ENCODE measurements around the gene SCNN1G. TPM values are rescaled to one million over a fixed set of nuclear protein-coding genes. Genes with fewer than 3 reads are reported as not detected.

Gene SCNN1G
- total RNA-seq, 4 donors from 2014 or later = 5.8 to 39.3 (median 15.2) TPM

DNA sequence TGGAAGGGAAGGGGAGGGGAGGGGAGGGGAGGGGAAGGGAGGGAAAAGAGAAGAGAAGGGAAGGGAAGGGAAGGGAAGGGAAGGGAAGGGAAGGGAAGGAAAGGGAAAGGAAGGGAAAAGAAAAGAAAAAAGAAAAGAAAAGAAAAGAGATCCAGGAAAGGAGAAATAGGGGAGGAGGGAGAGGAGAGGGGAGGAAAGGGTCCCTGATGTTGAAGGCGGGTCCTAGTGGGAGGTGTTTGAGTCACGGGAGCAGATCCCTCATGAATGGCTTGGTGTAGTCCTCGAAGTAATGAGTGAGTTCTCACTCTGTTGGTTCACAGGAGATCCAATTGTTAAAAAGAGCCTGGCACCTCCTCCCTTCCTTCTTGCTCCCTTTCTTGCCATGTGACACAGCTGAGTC is 26.4 kb upstream of the SCNN1G start:
- TF ChIP-seq, protein P1, sequence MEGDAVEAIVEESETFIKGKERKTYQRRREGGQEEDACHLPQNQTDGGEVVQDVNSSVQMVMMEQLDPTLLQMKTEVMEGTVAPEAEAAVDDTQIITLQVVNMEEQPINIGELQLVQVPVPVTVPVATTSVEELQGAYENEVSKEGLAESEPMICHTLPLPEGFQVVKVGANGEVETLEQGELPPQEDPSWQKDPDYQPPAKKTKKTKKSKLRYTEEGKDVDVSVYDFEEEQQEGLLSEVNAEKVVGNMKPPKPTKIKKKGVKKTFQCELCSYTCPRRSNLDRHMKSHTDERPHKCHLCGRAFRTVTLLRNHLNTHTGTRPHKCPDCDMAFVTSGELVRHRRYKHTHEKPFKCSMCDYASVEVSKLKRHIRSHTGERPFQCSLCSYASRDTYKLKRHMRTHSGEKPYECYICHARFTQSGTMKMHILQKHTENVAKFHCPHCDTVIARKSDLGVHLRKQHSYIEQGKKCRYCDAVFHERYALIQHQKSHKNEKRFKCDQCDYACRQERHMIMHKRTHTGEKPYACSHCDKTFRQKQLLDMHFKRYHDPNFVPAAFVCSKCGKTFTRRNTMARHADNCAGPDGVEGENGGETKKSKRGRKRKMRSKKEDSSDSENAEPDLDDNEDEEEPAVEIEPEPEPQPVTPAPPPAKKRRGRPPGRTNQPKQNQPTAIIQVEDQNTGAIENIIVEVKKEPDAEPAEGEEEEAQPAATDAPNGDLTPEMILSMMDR (IDR thresholded peaks at IDR 0.05) = no peak
- no peak for TF ChIP-seq POLR2A (IDR thresholded peaks at IDR 0.05)
- DNase-seq (ENCODE audit: low spot score in 2 of 2) = no peak
- 58 to 81% methylated on average over 3 of the region's 3 CpGs for WGBS, 2 donors
- intact Hi-C loops (cut with DNase I; ENCODE audit: low total_unique reads) = no loop called here
- no peak overlapping the region for H3K4me3 ChIP-seq (ENCODE audit: low read depth, poor library complexity, severe bottlenecking)

DNA sequence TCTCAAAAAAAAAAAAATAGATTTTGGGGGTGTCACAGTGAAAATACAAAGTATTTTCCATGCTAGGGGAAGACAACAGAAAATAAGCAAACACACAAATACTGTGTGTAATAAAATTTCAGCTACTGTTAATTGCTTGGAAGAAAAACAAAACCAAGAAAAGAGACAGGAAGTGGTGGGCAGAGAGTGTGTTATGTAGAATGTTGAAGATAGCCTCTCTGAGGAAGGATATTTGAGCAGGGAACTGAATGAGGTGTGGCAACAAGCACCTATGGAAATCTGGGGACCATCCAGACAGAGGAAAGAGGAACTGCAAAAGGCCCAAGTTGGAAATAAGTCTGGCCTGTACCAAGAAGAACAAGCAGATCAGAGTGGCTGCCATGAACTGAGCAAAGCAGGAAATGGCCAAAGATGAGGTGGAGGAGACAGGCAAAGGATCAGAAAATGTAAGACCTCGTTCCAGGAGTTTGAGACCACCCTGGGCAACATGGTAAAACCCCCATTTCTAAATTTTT is 25.5 kb upstream of the SCNN1G start:
- H3K4me3 ChIP-seq (ENCODE audit: low read depth, poor library complexity, severe bottlenecking) = no peak overlapping the region
- no peak for DNase-seq (ENCODE audit: low spot score in 2 of 2)
- intact Hi-C loops (cut with DNase I; ENCODE audit: low total_unique reads) = no loop called here
- WGBS, 2 donors = 70 to 74% methylated on average over 1 of the region's 1 CpG
- TF ChIP-seq POLR2A (IDR thresholded peaks at IDR 0.05) = no peak
- TF ChIP-seq, protein P1 (IDR thresholded peaks at IDR 0.05) = no peak

DNA sequence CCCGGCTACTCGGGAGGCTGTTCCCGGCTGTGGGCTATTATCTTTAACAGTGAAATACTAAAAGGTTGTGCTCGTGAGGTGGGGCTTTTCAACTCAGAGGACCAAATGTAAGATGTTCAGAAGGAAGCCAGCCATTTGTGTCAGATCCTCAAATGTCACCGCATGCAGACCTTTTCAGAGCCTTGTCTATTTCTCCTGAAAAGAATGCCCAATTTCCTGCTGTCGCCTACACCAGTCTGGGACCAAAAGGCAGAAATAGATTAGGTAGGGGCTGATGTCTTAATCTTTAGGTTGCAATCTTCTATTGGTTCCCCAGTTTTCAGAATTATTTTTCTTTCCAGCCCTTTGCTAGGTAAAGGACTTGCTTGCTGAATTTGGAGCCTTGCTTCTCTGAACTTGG is 24.4 kb upstream of the SCNN1G start:
- intact Hi-C loops (cut with DNase I; ENCODE audit: low total_unique reads) = no loop called here
- no peak overlapping the region for H3K4me3 ChIP-seq (ENCODE audit: low read depth, poor library complexity, severe bottlenecking)
- DNase-seq (ENCODE audit: low spot score in 2 of 2) = no peak
- 95 to 96% methylated on average over 6 of the region's 6 CpGs for WGBS, 2 donors
- TF ChIP-seq, protein P1 (IDR thresholded peaks at IDR 0.05) = no peak
- no peak for TF ChIP-seq POLR2A (IDR thresholded peaks at IDR 0.05)

DNA sequence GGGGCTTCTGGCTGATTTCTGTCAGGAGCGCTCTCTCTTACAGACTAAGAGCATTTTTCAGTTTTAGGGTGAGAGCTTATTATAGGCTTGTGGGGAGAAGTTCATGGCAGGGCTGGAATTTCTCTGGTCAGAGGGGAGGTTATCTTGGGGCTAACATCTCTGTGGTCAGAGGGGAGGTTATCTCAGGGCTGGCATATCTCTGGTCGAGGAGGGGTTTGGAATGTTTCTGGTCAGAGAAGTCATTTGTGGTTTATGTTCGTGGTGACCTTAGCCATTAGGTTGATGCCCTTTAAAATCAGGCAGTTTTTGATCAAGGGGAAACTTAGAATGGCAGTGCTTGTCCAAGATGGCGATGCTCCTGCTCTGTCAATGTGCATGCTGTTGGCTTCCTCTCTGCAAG is 22.5 kb upstream of the SCNN1G start:
- H3K4me3 ChIP-seq (ENCODE audit: low read depth, poor library complexity, severe bottlenecking) = no peak overlapping the region
- no peak for DNase-seq (ENCODE audit: low spot score in 2 of 2)
- 78% methylated on average over 4 of the region's 4 CpGs for WGBS, 2 donors
- intact Hi-C loops (cut with DNase I; ENCODE audit: low total_unique reads) = no loop called here
- TF ChIP-seq, protein P1 (IDR thresholded peaks at IDR 0.05) = no peak
- TF ChIP-seq POLR2A (IDR thresholded peaks at IDR 0.05) = no peak

DNA sequence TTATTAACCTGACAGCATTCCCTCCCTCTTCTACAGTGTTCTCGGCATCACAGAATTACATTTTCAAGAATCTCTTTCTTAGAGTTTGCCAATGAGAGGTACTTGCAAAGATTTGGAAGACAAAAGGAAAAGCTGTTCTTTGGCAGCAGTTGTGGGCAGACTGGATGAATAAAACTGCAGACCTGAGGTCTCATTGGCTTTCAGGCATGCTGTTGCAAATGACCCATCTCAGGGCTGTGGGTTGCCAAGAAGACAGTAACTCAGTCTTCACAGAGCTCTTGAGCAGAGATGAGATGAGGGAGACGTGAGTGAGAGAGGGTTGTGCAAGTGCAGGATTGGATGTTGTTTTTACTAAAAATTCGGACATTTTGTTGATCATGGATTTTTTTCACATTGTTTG is 22.0 kb upstream of the SCNN1G start:
- H3K4me3 ChIP-seq (ENCODE audit: low read depth, poor library complexity, severe bottlenecking) = no peak overlapping the region
- WGBS, 2 donors = 41 to 60% methylated on average over 3 of the region's 3 CpGs
- no peak for DNase-seq (ENCODE audit: low spot score in 2 of 2)
- intact Hi-C loops (cut with DNase I; ENCODE audit: low total_unique reads) = no loop called here
- TF ChIP-seq, protein P1 (IDR thresholded peaks at IDR 0.05) = no peak
- TF ChIP-seq POLR2A (IDR thresholded peaks at IDR 0.05) = no peak

DNA sequence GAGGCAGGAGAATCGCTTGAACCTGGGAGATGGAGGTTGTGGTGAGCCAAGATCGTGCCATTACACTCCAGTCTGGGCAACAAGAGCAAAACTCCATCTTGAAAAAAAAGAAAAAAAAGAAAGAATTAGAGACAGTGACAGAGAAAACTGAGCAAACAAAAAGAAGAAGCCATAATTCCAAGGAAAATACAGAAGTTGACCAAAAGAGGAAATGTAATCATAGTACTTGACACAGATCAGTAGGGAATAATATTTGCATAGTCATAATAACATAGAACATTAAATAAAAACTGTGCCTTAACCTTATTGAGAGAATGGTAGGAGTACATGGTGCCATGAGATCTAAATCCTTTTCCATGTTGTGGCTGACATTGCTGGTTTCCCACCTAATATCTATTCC is 18.6 kb upstream of the SCNN1G start:
- no peak overlapping the region for H3K4me3 ChIP-seq (ENCODE audit: low read depth, poor library complexity, severe bottlenecking)
- intact Hi-C loops (cut with DNase I; ENCODE audit: low total_unique reads) = no loop called here
- DNase-seq (ENCODE audit: low spot score in 2 of 2) = no peak
- WGBS, 2 donors = 94 to 95% methylated on average over 2 of the region's 2 CpGs
- TF ChIP-seq POLR2A (IDR thresholded peaks at IDR 0.05) = no peak
- TF ChIP-seq, protein P1 (IDR thresholded peaks at IDR 0.05) = no peak

All from lower leg skin (tissue), 4 donors.